Skin of body (tissue), 2 donors: Measurements from ENCODE around the gene IQSEC1. TPM values are rescaled to one million over a fixed set of nuclear protein-coding genes. Genes with fewer than 3 reads are reported as not detected.

Source experiments
- DNase-seq: peaks from one replicate; lab custom pipeline; 2025; lab: John Stamatoyannopoulos, UW
- total RNA-seq: library from RNA; depleted of rRNA; stranded (reverse); fragments of >200 nt; gene quantifications from one replicate; pipeline ENCODE4 v1.2.3, GENCODE V29; 2014

IQSEC1 gene
- total RNA-seq, 1 donor from 2014 or later, result 21.5 TPM

DNA sequence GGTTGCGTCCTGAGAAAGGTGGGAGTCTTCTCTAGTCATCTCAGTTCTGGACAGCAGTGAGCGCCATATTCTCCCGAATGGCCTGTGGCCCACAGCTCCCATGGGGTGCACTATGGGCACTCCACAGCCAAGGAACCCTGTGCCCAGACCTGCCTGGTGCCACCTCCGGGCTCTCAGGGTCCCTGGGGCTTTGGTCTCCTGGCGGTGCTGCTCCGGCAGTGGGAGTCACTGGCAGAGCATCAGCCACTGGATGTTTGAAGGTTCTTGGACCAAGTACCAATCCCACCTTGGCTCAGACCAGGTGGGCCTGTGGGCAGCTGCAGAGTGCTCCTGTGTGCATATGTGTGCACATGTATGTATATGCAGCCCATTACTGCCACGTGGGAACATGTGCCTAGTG lies 163.5 kb downstream of the IQSEC1 start:
- no peak for DNase-seq

DNA sequence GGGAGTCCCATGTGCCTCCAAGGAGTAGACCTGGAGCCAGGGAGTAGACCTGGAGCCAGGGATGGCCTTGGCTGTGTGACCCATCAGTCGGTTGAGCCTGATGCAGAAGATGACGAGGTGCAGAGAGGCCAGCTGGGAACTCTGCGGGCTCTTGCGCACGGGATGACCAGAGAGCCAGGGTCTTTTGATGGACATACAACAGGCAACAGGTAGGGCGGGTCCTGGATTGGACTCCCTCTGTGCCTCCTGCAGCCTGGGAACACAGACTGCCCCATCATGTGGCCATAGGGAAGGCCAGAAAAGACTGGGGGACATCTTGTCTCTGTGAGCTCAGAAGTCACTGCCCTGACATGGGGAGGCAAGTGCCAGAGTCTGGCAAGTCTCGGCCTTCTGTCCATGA lies 164.4 kb downstream of the IQSEC1 start:
- no peak for DNase-seq

DNA sequence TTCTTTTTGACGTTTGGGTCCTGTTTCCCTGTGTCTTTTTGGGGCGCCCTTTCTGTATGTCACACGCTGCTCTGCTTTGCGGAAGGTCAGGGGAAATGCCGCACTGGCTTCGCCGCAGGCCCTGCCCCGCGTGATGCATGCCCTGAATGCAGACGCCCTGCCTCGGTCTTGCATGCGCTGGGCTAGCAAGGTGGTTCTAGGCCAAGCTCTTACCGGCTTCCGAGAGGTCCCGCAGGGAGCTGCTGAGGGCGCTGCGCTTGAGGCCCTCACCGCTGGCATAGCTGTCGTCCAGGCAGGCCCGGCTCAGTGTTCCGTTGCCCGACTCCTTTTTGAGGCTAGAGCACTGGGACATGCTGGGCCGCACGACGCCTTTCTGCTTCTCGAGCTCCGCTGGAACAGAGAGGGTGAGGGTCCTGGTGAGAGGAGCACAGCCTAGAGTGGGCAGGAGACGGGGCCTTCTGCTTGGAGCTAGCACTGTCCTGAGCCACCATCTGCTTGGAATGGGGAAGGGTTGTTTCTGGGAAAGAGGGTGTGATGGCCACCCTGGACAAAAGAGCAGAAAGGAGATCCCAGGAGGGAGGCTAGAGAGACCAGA lies 165.0 kb downstream of the IQSEC1 start:
- DNase-seq, result no peak

DNA sequence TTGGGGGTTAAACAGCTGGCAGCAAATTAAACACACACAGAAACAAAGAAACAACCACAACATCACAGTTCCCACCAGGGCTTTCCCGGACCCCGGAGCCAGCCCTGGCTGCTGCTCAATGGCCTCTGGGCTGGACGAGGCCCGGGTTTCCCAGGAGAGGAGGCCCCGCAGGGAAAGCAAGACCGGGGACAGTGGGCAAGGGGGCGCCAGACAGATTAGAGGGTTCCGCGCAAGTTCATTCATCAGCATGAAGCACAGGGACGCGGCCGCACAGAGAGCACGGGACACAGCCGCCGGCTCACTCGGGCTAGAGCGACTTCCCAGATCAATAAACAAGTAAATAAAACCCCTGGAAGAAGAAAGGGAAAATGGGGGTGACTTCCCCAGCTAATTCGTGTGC lies 165.5 kb downstream of the IQSEC1 start:
- no peak for DNase-seq

DNA sequence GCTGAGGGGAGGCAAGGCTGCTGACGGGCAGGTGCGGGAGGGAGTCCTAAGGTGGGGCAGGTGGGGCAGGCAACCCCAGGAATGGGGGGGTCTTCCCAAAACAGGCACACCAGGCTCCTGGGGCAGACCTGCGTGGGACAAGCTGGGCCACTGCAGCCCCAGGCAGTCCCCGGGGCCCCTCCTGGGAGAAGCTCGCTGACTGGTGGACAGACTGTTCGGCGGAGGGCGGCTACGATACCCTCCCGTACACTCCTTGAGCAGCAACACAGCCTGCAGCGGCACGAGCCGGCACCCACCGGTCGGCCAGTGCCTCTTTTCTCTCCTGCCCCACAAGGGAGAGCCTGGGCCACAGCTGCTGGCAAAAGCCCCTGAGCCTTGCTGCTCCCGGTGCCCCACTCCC lies 165.9 kb downstream of the IQSEC1 start:
- no peak for DNase-seq

DNA sequence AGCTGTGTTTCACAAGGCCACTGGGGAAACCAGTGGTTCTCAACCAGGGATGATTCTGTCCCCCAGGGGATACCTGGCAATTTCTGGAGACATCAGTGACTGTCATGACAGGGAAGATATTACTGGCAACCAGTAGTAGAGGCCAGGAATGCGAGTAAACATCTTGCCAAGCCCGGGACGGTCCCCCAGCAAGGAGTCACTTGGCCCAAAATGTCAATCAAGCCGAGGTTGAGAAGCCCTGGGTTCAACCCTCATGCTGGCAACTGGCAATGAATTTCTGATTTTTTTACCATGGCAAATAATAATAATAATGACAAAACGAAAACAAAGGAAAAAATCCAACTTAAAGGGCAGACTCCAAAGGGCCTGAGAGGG lies 166.3 kb downstream of the IQSEC1 start:
- DNase-seq, result no peak

DNA sequence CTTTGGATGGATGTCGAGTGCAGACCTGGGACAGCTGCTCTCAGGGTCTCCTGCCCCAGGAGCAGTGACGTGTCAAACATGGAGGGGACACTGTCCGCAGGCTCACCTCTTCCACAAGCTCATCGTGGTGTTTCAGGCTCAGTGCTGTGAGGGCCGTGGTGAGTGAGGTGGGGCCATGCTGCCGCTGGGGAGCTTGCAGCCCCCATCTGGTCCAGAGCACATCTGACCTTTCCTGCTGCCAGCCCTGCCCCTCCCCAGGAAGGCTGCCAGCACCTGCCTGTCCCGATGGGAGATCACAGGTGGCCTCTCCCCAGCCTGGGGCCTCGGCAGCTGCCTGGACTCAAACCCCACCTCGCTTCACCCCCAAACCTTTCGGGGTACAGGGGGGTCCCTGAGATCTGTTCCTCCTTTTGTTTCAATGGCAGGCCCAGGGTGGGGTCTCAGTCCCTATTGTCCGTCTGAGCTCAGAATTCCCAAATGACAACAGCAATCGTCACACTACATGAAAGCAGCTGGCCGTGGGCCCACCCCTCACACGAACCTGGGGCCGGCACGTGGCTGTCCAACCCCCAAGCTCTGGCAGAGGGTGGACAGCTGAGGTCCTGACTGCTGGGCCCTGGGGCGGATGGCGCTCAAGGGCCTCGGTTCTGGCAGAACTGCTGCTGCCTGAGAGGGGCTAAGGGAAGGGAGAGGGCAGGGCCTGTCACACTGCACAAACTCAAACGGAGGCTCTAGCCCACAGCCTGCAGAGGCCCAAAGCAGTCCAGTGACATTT lies 166.9 kb downstream of the IQSEC1 start:
- no peak for DNase-seq

DNA sequence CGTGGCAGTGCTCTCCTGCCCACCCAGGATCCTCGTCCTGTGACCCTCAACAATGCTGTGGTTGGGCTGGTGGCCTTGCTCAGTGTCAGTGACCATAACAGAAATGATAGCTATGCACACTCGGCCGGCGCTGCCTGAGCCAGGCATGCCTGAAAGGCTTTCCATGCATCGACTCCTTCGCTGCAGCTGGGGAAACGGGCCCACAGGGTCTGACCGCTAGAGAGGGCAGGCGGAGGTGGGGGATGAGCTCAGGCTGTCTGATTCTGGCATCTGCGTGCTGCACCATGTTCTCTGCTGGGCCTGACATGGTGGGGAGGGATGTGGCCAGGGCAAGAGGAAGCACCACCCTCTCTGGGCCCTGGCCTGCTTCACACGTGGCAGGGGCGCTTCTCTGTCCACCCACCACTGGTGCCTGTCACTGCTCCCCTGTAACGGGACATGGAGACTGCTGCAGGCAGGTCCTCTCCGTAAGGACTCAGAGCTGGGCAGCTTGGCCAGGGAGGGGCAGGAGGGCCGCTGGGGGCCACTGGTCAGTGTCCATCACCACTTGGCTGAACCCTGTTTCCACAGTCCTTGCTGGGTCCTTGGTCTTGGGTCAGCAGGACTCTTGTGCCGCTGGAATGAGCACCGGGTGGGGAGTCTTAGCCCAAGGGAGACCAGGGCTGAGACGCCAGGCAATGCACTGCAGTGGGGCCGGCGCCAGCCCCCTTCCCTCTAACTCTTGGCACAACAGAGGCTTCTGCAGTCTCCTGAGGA lies 167.7 kb downstream of the IQSEC1 start:
- DNase-seq, result no peak

DNA sequence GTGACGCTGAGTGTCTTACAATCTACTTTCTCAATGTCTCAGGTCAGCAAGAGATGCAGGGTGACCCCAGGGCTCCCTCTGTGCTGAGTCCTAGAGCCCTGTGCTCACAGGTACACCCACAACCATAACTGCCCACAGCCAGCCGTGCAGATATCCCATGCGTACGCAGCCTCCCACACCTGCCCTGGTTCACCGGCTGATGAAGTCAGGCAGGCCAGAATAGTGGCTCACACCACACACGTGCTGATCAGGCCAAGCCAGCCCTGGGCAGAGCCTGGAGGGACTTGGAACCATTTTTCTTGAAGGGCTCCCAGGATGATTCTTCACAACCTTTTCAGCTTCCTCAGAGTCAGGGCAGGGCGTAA lies 168.3 kb downstream of the IQSEC1 start:
- DNase-seq, result no peak

DNA sequence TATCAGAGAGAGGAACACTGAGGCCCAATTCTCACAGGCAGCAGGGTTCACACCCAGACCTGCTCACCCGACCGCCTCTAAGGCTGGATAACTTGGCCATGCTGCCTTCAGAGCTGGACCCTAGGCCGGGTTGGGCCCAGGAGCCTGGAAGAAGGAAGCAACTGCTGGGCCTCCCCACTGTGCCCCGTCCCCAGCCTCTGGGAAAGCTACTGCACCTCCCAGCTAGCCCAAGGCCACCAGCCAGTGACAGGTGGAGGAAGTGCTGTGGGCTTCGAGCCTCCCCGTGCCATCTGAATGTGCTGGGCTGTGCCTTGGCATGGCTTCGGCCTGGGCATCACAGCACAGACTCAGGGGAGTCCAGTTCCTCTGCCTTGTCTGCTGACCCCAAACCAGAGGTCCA lies 169.3 kb downstream of the IQSEC1 start:
- no peak for DNase-seq

DNA sequence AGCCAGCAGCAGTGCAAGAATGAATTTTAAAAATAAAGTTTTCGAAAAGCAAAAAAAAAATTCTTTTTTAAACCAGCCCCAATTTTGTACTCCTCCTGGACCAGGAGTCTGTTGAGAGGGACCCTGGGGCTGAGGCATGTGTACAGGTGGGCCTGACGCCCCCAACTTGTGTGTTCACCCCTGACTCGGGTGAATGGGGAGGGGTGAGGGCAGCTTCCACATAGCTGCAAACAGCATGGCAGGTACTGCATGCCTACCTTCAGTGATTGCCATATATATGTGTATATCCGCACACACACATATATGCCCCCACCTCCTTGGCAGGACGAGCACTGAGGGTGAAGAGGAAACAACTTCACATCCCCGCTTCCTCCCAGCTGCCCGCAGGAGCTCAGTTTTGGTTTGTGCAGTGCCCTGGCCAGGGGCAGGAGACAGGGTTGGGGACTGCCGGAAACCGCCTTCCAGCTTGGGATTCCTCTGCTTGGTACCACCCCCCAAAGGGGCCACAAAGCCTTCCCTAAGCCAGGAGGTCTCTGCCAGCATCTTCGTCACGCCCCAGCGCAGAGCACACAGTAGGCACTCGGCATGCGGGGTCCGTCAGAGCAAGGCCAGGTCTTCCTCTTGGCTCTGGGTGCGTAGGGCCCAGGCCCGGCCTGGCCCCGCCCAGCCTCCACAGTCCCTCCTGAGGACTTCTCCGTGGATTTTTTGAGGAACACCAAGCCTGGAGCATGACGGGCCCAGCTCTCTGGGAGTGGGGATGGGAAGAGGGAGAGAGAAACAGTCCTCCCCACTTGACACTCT lies 170.0 kb downstream of the IQSEC1 start:
- DNase-seq, result no peak

DNA sequence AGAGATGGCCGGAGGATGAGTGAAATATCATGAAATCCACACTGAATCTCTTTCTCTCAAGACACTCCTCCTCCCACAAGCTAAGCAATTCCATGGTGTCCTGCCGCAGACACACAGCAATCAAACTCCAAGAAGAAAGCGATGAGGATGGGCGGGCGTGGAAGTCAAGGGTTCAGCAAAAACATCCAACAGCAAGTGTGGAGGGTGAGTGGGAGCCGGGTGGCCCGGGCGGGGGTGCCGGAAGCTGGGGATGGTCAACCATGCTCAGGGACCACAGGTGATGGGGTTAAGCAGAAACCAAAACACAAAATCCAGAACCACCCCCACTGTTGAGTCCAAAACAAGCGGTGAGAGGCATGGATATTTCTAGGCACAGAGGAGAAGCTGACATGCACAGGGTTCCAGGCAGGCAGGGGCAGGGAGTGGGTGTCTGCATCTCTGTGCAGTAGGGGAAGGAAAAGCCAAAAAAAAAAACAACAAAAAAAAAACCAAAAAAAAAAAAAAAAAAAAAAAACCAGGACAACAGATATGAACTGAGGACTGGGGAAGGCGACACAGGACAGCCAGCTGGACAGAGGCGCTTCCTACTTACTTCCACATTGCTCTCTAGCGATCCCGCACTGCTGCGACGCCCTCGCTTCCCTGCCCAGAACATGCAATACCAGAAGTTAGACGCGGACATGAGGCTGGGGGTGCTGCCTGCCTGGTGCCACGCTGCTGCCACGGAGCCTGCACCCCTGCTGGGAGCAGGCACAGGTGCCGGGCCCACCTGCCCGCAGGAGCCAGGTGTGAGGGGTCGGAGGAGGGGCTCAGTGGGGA lies 170.8 kb downstream of the IQSEC1 start:
- no peak for DNase-seq

DNA sequence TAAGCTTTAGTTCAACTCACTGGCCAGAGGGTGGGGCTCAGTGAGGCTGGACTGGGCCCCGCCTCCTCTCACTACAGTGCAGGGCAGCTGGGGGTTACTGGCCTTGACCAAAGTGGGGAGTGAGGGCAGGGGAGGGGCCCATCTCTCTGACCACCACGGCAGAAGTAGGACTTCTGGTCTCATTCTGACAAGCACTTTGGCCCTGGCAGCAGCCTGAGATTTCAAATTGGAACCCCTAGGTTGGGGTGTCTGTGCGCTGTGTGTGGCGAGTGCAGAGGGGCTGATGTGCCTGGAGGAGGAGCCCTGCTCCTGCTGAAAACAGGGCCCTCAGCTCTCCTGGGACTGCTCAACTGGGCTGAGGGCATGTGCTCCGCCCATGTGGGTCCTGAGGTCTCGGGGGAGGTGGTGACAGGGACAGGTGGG lies 171.6 kb downstream of the IQSEC1 start:
- no peak for DNase-seq

DNA sequence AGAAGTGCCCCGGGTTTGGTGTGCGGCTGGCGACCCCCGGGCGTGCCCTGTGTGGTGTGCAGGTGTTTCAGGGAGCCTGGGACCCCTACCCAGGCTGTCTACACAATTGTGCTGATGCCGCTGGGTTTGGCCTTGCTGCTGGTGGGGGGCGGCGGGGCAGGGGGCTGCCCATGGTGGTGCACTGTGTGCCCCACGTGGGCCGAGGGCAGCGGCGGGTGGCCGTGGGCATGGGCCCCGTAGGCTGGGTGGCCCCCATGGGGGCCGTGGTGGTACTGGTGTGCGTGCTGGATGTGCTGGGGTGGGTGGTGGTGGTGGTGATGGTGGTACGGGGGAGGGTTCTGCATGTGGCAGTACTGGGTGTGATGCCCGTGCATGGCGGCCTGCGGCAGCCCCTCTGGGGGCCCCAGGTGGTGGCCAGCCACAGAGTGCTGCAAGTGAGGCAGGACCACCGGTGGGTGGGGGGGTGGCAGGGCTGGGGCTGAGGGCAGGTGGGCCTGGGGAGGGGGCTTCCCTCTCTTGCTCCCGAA lies 172.3 kb downstream of the IQSEC1 start:
- no peak for DNase-seq

DNA sequence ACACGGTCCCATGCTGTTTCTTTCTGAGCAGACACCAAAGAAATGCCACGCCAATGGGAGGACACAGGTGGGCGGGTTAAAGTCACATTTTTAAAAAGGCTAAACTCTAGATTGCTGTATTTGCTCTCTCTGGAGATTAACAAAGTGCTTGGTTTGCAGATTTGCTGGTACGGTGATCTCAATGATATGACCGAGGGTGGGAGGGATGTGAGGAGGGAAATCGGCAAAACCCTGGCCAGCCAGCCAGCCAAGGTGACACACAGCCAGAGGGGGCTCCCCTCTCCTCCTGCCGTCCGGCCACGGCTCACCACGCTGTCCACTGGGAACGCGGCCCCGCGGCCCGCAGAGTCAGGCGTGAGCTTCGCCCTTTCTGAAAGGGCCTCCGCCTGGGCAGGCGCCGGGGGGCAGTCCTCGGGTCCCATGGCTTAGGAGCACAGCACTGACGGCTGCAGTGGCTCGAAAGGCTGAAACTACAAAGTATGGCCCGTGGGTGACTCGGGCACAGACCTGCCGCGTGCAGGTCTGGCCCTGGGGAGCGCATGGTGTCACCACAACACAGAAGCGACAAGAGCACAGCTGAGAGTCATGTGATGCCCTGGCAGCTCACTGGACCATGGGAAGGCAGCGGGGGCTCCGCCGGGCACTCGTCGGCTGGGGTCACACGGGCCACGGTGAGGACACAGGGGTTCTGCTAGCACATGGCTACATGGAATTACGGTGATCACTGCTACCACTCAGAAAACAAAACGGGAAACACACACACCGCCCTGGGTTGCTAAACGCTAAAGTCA lies 174.1 kb downstream of the IQSEC1 start:
- no peak for DNase-seq

DNA sequence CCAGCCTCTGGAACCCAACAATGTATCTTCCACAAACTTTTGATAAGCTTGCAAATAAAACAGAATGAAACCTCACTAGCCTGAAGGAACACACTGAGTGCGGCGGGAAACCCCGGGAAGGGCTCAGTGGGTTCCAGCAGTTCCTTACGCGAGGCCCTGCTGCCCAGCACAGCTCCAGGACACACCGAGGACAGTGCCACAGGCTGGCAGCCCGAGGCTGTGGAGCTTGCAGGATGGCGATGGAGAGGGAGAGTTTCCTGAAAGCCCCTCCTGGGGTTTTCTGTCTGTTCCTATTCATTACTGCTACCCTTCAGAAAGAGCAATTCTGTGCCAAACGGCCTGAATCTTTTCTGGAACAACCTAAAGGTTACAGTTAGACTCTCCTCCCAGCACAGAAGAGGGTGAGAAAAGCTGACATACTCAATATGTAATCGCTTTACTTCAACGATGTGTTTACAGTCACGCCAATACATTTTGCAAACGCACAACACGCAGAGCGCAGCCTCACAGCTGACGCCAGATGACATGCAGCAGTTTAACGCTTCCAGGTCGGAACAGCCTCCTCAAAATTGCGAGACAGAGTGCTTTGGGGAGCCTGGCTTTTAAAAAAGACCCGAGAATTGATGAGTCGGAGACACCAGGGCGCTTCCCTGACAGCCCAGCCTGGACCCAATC lies 174.8 kb downstream of the IQSEC1 start:
- DNase-seq, result no peak

DNA sequence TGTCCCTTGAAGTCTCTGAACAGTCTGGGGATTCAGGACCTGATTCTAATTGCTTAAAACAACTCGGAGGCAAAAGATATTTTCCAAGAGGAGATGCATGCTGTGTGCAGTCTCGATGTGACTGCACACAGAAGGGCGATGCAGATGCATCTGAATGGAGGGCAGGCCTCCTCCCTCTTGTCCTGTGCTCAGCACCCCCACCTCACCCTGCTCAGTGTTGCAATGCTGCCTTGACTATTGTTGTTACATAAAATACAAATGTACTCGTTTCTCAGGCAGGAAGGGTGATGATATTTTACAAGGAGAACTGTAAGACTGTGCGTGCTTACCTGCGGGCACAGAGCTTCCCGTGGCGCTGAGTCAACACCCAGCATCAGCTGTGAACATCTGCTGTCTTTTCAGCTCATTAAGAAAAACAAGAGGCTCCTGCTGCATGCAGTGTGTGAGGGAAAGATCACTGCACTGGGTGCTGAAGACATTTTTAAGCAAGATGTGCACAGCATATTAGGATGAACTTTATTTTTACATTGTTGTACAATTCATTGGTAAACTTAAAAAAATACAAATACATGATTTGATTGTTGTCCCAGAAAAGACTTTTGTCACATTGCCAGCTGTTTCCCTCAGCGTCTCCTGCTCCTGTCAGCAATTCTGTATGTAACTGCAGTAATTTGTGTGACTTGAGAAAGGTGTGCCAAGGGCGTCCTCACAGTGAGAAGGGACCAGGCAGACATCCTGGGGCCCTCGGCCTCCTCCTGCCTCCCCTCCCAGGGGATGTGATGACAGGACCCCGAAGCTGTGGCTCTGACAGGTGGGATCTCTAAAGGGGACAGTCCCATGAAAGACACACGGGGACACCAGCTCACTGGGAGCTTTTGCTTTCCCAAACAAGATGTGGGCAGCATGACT lies 175.6 kb downstream of the IQSEC1 start:
- DNase-seq, result no peak
